Panc1 (cell line): Measurements from ENCODE around the gene XKR3. TPM values are rescaled to one million over a fixed set of nuclear protein-coding genes. Genes with fewer than 3 reads are reported as not detected.

Experiments used
- ATAC-seq: fragments of 200-7000 bp; cut with Tn5 transposase; 2 replicates; pipeline ENCODE4 v1.9.1; 2020; ENCODE audit warnings: mild to moderate bottlenecking, moderate library complexity
- BruUV-seq: library from RNA; stranded (reverse); fragments of 400-500 nt; replicated peaks from 2 replicates; lab custom pipeline; 2021; lab: Mats Ljungman, UMichigan
- CTCF ChIA-PET: fragments of 300-600 bp; sonication (Branson Sonifier 250); formaldehyde crosslinking; loops from one replicate; lab custom pipeline; 2022; ENCODE audit warnings: antibody characterized with exemption; lab: Charles Lee
- POLR2A ChIA-PET: fragments of 300-600 bp; sonication (Branson Sonifier 250); formaldehyde crosslinking; loops from one replicate; lab custom pipeline; 2022; ENCODE audit warnings: antibody characterized with exemption; lab: Charles Lee
- DNase-seq: peaks from one replicate; pipeline ENCODE4 v3.0.0-alpha.2; 2010; ENCODE audit warnings: low read depth, low spot score
- H3K27ac ChIP-seq: 2 replicates; pipeline ENCODE4 v1.5.1; 2011; ENCODE audit warnings: mild to moderate bottlenecking, low read length, inconsistent platforms
- H3K27me3 ChIP-seq: fragments of 200-500 bp; sonication (Bioruptor generic); 2 replicates; pipeline ENCODE4 v1.6.0; 2014; ENCODE audit warnings: low read length, inconsistent platforms; ENCODE audit not compliant: control insufficient read depth, insufficient read depth
- H3K36me3 ChIP-seq: fragments of 200-500 bp; sonication (Bioruptor generic); 2 replicates; pipeline ENCODE4 v1.5.1; 2014; ENCODE audit warnings: inconsistent platforms, mild to moderate bottlenecking, low read length, moderate library complexity; ENCODE audit not compliant: control insufficient read depth, insufficient read depth
- H3K4me1 ChIP-seq: 2 replicates; pipeline ENCODE4 v1.5.1; 2011; ENCODE audit warnings: inconsistent platforms, mild to moderate bottlenecking, low read length, moderate library complexity; ENCODE audit not compliant: control insufficient read depth, insufficient read depth
- H3K4me3 ChIP-seq, 2 experiments: 2 replicates each; pipeline ENCODE4 v1.5.1; 2011 to 2012; ENCODE audit warnings: low read depth in 2 of 2, low read length in 2 of 2, mild to moderate bottlenecking in 2 of 2, inconsistent platforms in 1 of 2, moderate library complexity in 1 of 2
- H3K9me3 ChIP-seq: fragments of 200-500 bp; sonication (Bioruptor generic); 2 replicates; pipeline ENCODE4 v1.5.1; 2014; ENCODE audit warnings: low read depth, mild to moderate bottlenecking, inconsistent platforms, low read length, moderate library complexity; ENCODE audit not compliant: control insufficient read depth, insufficient read depth
- POLR2AphosphoS5 ChIP-seq: IDR thresholded peaks from 2 replicates; pipeline ENCODE4 v1.6.1; 2012; ENCODE audit warnings: mild to moderate bottlenecking, low read depth, low read length, moderate library complexity
- SIN3A ChIP-seq: IDR thresholded peaks from 2 replicates; pipeline ENCODE4 v1.6.1; 2012; ENCODE audit warnings: low read depth, mild to moderate bottlenecking, low read length, moderate library complexity, borderline replicate concordance; ENCODE audit not compliant: insufficient read depth
- TCF7L2 ChIP-seq: IDR thresholded peaks from 2 replicates; pipeline ENCODE4 v1.6.1; 2011; ENCODE audit warnings: mild to moderate bottlenecking, low read depth, low read length, inconsistent platforms
- in situ Hi-C: cut with HindIII; loops from 2 replicates; pipeline ENCODE4 v1.10.0; 2016; ENCODE audit warnings: low sequenced_read_pairs, low pct_unique_long_range_greater_than_20kb
- intact Hi-C: fragments of 100-400 bp; cut with micrococcal nuclease; formaldehyde crosslinking; loops from one replicate; pipeline ENCODE4 v1.10.0; 2022; ENCODE audit not compliant: unreplicated experiment
- total RNA-seq: library from RNA; stranded (reverse); gene quantifications from one replicate; pipeline ENCODE4 v1.2.1, GENCODE V29; 2021; ENCODE audit not compliant: unreplicated experiment
- TF ChIP-seq, protein P1 (sequence below): fragments of 450-650 bp; IDR thresholded peaks from 2 replicates; pipeline ENCODE4 v1.5.1; 2017; ENCODE audit warnings: mild to moderate bottlenecking
- TF ChIP-seq, protein P2 (sequence below), 2 experiments: IDR thresholded peaks; 2 replicates each; pipeline ENCODE4 v1.6.1; 2011 to 2012; ENCODE audit warnings: low read depth in 2 of 2, control low read depth in 1 of 2, low read length in 1 of 2, mild to moderate bottlenecking in 1 of 2, moderate library complexity in 1 of 2; ENCODE audit not compliant: insufficient read depth in 1 of 2

The XKR3 gene
- total RNA-seq, 1 experiment from 2014 or later, result not detected

DNA sequence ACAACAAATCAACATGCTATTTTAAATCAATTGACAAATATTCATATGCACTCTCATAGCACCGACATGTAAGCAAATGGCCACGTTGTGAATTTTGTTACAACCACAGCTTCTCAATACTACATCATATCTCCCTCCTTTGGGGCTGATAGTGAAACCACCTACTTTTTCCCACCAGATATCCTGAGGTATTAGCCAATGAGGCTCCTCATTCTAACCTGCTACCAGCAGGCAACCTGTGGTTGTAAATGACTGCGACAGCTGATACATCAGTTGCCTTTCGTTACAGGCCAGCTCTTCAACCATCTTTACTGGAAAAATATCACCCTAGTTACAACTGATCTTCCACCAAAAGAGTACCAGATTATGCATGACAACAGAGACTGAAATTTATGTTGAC lies 3.7 kb upstream of the XKR3 start:
- in situ Hi-C loops, result no loop called here

DNA sequence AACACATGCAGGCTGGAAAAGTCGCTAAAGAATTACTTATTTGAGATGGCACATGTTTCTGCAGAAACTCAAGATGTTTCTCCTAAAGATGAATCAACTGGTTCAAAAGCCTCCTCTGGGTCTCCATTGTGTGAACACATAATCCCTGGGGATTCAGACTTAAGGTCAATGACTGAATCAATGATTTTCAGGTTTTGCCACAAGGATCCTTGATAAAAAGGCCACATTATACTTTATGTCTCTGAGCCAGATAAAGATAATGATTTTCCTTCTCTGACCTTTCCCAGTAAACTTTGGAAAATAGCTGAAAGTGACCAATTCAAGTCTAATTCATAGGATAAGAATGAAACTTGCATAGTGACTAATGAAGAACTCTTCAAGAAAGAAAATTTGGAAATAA lies 2.3 kb upstream of the XKR3 start:
- Histone ChIP-seq H3K27ac (no peak overlapping the region), H3K36me3 (no peaks in the 10 kb centered on the region), H3K9me3 (no peaks in the 10 kb centered on the region), H3K4me1 (no peaks in the 10 kb centered on the region), H3K27me3 (no peaks in the 10 kb centered on the region), H3K4me3 (no peak overlapping the region)
- DNase-seq, result no peak
- ATAC-seq, result no peak
- TF ChIP-seq TCF7L2, result no peak
- TF ChIP-seq, protein P1, sequence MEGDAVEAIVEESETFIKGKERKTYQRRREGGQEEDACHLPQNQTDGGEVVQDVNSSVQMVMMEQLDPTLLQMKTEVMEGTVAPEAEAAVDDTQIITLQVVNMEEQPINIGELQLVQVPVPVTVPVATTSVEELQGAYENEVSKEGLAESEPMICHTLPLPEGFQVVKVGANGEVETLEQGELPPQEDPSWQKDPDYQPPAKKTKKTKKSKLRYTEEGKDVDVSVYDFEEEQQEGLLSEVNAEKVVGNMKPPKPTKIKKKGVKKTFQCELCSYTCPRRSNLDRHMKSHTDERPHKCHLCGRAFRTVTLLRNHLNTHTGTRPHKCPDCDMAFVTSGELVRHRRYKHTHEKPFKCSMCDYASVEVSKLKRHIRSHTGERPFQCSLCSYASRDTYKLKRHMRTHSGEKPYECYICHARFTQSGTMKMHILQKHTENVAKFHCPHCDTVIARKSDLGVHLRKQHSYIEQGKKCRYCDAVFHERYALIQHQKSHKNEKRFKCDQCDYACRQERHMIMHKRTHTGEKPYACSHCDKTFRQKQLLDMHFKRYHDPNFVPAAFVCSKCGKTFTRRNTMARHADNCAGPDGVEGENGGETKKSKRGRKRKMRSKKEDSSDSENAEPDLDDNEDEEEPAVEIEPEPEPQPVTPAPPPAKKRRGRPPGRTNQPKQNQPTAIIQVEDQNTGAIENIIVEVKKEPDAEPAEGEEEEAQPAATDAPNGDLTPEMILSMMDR, result no peak
- no peak for TF ChIP-seq POLR2AphosphoS5
- TF ChIP-seq, protein P2, sequence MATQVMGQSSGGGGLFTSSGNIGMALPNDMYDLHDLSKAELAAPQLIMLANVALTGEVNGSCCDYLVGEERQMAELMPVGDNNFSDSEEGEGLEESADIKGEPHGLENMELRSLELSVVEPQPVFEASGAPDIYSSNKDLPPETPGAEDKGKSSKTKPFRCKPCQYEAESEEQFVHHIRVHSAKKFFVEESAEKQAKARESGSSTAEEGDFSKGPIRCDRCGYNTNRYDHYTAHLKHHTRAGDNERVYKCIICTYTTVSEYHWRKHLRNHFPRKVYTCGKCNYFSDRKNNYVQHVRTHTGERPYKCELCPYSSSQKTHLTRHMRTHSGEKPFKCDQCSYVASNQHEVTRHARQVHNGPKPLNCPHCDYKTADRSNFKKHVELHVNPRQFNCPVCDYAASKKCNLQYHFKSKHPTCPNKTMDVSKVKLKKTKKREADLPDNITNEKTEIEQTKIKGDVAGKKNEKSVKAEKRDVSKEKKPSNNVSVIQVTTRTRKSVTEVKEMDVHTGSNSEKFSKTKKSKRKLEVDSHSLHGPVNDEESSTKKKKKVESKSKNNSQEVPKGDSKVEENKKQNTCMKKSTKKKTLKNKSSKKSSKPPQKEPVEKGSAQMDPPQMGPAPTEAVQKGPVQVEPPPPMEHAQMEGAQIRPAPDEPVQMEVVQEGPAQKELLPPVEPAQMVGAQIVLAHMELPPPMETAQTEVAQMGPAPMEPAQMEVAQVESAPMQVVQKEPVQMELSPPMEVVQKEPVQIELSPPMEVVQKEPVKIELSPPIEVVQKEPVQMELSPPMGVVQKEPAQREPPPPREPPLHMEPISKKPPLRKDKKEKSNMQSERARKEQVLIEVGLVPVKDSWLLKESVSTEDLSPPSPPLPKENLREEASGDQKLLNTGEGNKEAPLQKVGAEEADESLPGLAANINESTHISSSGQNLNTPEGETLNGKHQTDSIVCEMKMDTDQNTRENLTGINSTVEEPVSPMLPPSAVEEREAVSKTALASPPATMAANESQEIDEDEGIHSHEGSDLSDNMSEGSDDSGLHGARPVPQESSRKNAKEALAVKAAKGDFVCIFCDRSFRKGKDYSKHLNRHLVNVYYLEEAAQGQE (IDR thresholded peaks at IDR 0.05; ENCODE audit: insufficient read depth in 1 of 2, low read depth in 2 of 2, low read length in 1 of 2), result no peak
- no peak for TF ChIP-seq SIN3A
- intact Hi-C loops, result no loop called here
- CTCF ChIA-PET, result no interaction called here
- in situ Hi-C loops, result no loop called here
- BruUV-seq, result no TSS peak
- POLR2A ChIA-PET, result no interaction called here

More for the DNA sequence above, 3.7 kb upstream of the XKR3 start:
- ATAC-seq (no peak), DNase-seq (no peak)
- Histone ChIP-seq H3K27me3 (no peaks in the 10 kb centered on the region), H3K4me1 (no peaks in the 10 kb centered on the region), H3K36me3 (no peaks in the 10 kb centered on the region), H3K9me3 (no peaks in the 10 kb centered on the region), H3K4me3 (no peak overlapping the region), H3K27ac (no peak overlapping the region)
- intact Hi-C loops, result no loop called here
- TF ChIP-seq, protein P2 (IDR thresholded peaks at IDR 0.05; ENCODE audit: insufficient read depth in 1 of 2, low read depth in 2 of 2, low read length in 1 of 2), result no peak
- TF ChIP-seq SIN3A, result no peak
- TF ChIP-seq TCF7L2, result no peak
- TF ChIP-seq, protein P1, result no peak
- no peak for TF ChIP-seq POLR2AphosphoS5
- POLR2A ChIA-PET, result no interaction called here
- CTCF ChIA-PET, result no interaction called here
- BruUV-seq, result no TSS peak
